ENCODE data around the gene C1QTNF1.
A peak's percentile ranks its signal among the peaks of the same experiment; 100 is the strongest.

DNA sequence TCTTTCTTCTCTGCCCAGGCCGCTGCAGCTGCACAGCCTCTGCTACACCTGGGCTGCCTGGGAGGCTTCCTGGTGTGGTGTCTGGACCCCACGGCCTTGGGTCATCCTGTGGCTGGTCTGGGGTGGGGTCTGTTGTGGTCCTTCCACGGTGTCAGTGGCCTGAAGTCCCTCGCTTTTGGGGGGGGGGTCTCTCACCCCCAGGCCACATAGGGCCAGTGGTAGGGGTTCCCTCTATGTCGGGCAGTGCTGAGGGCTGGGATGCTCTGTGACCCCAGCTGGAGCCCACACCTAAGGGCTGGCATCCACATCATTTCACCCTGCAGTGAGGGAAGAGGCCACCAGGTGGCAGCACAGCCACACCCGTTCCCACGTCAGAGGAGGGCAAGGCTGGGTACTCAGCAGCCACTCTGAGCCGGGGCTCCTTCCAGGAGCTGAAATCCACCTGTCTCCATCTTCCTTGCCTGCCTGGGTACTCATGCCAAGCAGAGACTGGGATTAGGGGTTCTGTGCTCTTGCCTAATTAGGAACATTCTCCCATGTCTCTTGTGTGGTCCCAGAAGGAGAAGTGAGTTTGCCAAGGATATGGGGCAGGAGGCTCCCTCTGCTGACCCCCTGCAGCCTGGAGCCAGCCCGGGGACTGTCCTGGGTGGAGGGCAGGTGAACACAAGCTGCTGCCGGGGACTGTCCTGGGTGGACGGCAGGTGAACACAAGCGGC lies 63.6 kb downstream of the C1QTNF1 start:
- TF ChIP-seq, protein P1, sequence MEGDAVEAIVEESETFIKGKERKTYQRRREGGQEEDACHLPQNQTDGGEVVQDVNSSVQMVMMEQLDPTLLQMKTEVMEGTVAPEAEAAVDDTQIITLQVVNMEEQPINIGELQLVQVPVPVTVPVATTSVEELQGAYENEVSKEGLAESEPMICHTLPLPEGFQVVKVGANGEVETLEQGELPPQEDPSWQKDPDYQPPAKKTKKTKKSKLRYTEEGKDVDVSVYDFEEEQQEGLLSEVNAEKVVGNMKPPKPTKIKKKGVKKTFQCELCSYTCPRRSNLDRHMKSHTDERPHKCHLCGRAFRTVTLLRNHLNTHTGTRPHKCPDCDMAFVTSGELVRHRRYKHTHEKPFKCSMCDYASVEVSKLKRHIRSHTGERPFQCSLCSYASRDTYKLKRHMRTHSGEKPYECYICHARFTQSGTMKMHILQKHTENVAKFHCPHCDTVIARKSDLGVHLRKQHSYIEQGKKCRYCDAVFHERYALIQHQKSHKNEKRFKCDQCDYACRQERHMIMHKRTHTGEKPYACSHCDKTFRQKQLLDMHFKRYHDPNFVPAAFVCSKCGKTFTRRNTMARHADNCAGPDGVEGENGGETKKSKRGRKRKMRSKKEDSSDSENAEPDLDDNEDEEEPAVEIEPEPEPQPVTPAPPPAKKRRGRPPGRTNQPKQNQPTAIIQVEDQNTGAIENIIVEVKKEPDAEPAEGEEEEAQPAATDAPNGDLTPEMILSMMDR (IDR thresholded peaks at IDR 0.05; ENCODE audit: extremely low read depth in 1 of 2, insufficient read depth in 1 of 2, low read depth in 1 of 2, low read length in 2 of 2): peak; percentile 81 to 88
- no peak for TF ChIP-seq POLR2A (IDR thresholded peaks at IDR 0.05; ENCODE audit: low read depth, low read length)
- no peak for TF ChIP-seq EZH2 (IDR thresholded peaks at IDR 0.05; ENCODE audit: borderline replicate concordance, low read depth, low read length, severe bottlenecking)
- TF ChIP-seq, protein P2, sequence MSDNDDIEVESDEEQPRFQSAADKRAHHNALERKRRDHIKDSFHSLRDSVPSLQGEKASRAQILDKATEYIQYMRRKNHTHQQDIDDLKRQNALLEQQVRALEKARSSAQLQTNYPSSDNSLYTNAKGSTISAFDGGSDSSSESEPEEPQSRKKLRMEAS (IDR thresholded peaks at IDR 0.05; ENCODE audit: insufficient read depth, insufficient read length): no peak
- no peak for TF ChIP-seq POLR2AphosphoS5 (IDR thresholded peaks at IDR 0.05; ENCODE audit: insufficient read depth, low read depth, low read length)
- TF ChIP-seq JUN (IDR thresholded peaks at IDR 0.05; ENCODE audit: borderline replicate concordance, insufficient read depth, insufficient read length, low read depth): no peak
- TF ChIP-seq MYC (IDR thresholded peaks at IDR 0.05; ENCODE audit: low read depth, low read length): no peak
- no peak for TF ChIP-seq GATA2 (IDR thresholded peaks at IDR 0.05; ENCODE audit: insufficient read depth, insufficient read length, low read depth, low read length)
